Measurements from ENCODE around the gene PIP4K2A. TPM values are rescaled to one million over a fixed set of nuclear protein-coding genes. Genes with fewer than 3 reads are reported as not detected.

The PIP4K2A gene
- total RNA-seq, 4 donors from 2014 or later, result 29.3 to 52.4 (median 34.5) TPM

DNA sequence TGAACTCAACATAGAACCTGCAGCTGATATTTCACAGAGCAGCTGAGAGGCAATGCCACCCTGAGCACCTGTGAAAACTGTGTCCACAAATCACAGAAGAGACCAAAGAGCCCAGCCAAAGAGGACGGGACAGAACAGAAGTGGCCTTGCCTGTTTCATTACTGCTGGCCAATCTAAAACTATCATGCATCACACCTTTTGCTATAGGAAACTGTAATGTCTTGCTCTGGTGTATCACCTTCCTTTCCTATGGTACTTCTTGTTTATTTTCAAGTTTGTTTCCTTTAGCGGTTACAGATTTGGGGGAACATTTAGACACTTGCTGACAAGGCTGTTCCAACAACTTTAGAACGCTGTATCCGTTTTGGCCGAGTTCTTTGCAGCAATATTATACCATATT is 80.3 kb downstream of the PIP4K2A start:
- no peak for DNase-seq (ENCODE audit: low spot score in 2 of 2)
- TF ChIP-seq POLR2A (IDR thresholded peaks at IDR 0.05) (no peak), EP300 (IDR thresholded peaks at IDR 0.05) (no peak)
- TF ChIP-seq, protein P1, sequence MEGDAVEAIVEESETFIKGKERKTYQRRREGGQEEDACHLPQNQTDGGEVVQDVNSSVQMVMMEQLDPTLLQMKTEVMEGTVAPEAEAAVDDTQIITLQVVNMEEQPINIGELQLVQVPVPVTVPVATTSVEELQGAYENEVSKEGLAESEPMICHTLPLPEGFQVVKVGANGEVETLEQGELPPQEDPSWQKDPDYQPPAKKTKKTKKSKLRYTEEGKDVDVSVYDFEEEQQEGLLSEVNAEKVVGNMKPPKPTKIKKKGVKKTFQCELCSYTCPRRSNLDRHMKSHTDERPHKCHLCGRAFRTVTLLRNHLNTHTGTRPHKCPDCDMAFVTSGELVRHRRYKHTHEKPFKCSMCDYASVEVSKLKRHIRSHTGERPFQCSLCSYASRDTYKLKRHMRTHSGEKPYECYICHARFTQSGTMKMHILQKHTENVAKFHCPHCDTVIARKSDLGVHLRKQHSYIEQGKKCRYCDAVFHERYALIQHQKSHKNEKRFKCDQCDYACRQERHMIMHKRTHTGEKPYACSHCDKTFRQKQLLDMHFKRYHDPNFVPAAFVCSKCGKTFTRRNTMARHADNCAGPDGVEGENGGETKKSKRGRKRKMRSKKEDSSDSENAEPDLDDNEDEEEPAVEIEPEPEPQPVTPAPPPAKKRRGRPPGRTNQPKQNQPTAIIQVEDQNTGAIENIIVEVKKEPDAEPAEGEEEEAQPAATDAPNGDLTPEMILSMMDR (IDR thresholded peaks at IDR 0.05), result no peak
- Histone ChIP-seq H3K4me1 (peaks cover 0 to 38% (median 18%) of the 10 kb centered on the region in 4 donors), H3K27ac (no peak overlapping the region), H3K36me3 (no peaks in the 10 kb centered on the region), H3K27me3 (no peaks in the 10 kb centered on the region), H3K4me3 (no peak overlapping the region), H3K9me3 (no peaks in the 10 kb centered on the region)
- WGBS, 2 donors, result 92 to 93% methylated on average over 5 of the region's 5 CpGs

GRCh38 chr10:22633528-22633927 is 80.8 kb downstream of the PIP4K2A start:
- no peak for TF ChIP-seq EP300 (IDR thresholded peaks at IDR 0.05)
- TF ChIP-seq, protein P1 (IDR thresholded peaks at IDR 0.05), result no peak
- TF ChIP-seq POLR2A (IDR thresholded peaks at IDR 0.05), result no peak
- no peak for DNase-seq (ENCODE audit: low spot score in 2 of 2)
- H3K4me1 ChIP-seq, result peaks cover 0 to 40% (median 18%) of the 10 kb centered on the region in 4 donors
- no peak overlapping the region for H3K4me3 ChIP-seq
- peak overlapping the region in 1 of 4 donors; percentile 52 for H3K27ac ChIP-seq
- WGBS, 2 donors, result 90 to 95% methylated on average over 11 of the region's 11 CpGs
- H3K27me3 ChIP-seq, result no peaks in the 10 kb centered on the region
- H3K9me3 ChIP-seq, result no peaks in the 10 kb centered on the region
- no peaks in the 10 kb centered on the region for H3K36me3 ChIP-seq

DNA sequence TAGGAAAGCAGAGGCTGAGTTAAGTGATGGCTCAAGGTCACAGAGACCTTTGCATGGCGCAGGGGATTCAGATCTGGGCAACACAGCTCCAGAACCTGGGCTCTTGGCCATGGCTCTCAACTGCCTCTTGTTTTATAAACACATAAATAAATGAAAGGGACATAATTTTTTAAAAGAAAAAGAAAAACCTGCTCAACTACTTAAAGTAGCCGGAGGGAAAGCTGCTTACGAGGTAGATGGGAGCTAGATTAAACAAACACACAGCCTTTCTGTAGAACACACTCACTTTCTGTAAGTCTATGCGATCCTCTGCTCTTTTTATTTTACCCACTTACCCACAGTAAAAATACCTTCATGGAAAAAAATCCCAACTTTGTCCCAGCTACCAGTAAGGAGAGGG is 81.3 kb downstream of the PIP4K2A start:
- no peak overlapping the region for H3K4me3 ChIP-seq
- no peaks in the 10 kb centered on the region for H3K36me3 ChIP-seq
- 98 to 100% methylated on average over 4 of the region's 4 CpGs for WGBS, 2 donors
- H3K27ac ChIP-seq, result peak overlapping the region in 1 of 4 donors; percentile 53
- DNase-seq (ENCODE audit: low spot score in 2 of 2), result no peak
- H3K27me3 ChIP-seq, result no peaks in the 10 kb centered on the region
- peaks cover 0 to 40% (median 18%) of the 10 kb centered on the region in 4 donors for H3K4me1 ChIP-seq
- TF ChIP-seq EP300 (IDR thresholded peaks at IDR 0.05) (no peak), POLR2A (IDR thresholded peaks at IDR 0.05) (no peak)
- TF ChIP-seq, protein P1 (IDR thresholded peaks at IDR 0.05), result no peak
- no peaks in the 10 kb centered on the region for H3K9me3 ChIP-seq

GRCh38 chr10:22631646-22632278 is 82.6 kb downstream of the PIP4K2A start:
- no peak for TF ChIP-seq EP300 (IDR thresholded peaks at IDR 0.05)
- TF ChIP-seq, protein P1 (IDR thresholded peaks at IDR 0.05), result no peak
- no peak for TF ChIP-seq POLR2A (IDR thresholded peaks at IDR 0.05)
- 60 to 78% methylated on average over 10 of the region's 10 CpGs for WGBS, 2 donors
- Histone ChIP-seq H3K36me3 (no peaks in the 10 kb centered on the region), H3K27me3 (no peaks in the 10 kb centered on the region), H3K4me1 (peaks cover 0 to 44% (median 22%) of the 10 kb centered on the region in 4 donors), H3K4me3 (no peak overlapping the region), H3K9me3 (no peaks in the 10 kb centered on the region), H3K27ac (peak overlapping the region in 3 of 4 donors; percentile 31 to 78 (median 50))
- no peak for DNase-seq (ENCODE audit: low spot score in 2 of 2)

DNA sequence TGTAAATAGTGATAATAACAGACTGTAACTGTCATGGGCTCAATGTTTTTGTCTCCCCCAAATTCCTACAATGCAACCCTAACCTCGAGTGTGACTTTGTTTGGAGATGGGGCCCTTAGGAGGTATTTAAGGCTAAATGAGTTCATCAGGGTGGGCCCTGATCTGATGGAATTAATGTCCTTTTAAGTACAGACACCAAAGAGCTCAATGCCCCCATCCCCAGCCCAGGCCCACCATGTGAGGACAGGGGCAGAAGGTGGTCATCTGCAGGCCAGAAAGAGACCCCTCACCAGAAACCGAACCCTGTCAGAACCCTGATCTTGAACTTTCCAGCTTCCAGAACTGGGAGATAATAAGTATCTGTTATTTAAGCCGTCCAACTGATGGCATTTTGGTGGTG is 83.2 kb downstream of the PIP4K2A start:
- WGBS, 2 donors, result 86 to 88% methylated on average over 3 of the region's 3 CpGs
- Histone ChIP-seq H3K27me3 (no peaks in the 10 kb centered on the region), H3K36me3 (no peaks in the 10 kb centered on the region), H3K27ac (peak overlapping the region in 3 of 4 donors; percentile 50 to 78 (median 58)), H3K4me1 (peaks cover 0 to 45% (median 25%) of the 10 kb centered on the region in 4 donors), H3K4me3 (no peak overlapping the region), H3K9me3 (no peaks in the 10 kb centered on the region)
- DNase-seq (ENCODE audit: low spot score in 2 of 2), result no peak
- TF ChIP-seq, protein P1 (IDR thresholded peaks at IDR 0.05), result no peak
- TF ChIP-seq POLR2A (IDR thresholded peaks at IDR 0.05) (no peak), EP300 (IDR thresholded peaks at IDR 0.05) (no peak)
